Activated T-helper 1 cell treated with Interleukin-2 at 50 U/mL for 16 hours (primary cell): ENCODE measurements around the gene NFAM1.

Source experiments
- DNase-seq: peaks from one replicate; pipeline ENCODE4 v3.0.0-alpha.2; 2020; ENCODE audit warnings: low read depth

Gene NFAM1

GRCh38 chr22:42383287-42383686 lies 48.9 kb downstream of the NFAM1 start:
- no peak for DNase-seq

GRCh38 chr22:42380769-42381551 lies 51.2 kb downstream of the NFAM1 start:
- DNase-seq, result no peak

GRCh38 chr22:42379966-42380537 lies 52.2 kb downstream of the NFAM1 start:
- no peak for DNase-seq

- DNase-seq, result no peak
Measured at GRCh38 chr22:42376711-42377554, 55.3 kb downstream of the NFAM1 start.

- no peak for DNase-seq
Measured at GRCh38 chr22:42375982-42376381, 56.2 kb downstream of the NFAM1 start.

GRCh38 chr22:42372976-42373375 lies 59.2 kb downstream of the NFAM1 start:
- no peak for DNase-seq

- DNase-seq, result no peak
Measured at GRCh38 chr22:42371501-42371900, 60.7 kb downstream of the NFAM1 start.

GRCh38 chr22:42371099-42371498 lies 61.1 kb downstream of the NFAM1 start:
- no peak for DNase-seq

- DNase-seq, result peak; percentile 75
Measured at GRCh38 chr22:42369250-42370041, 62.8 kb downstream of the NFAM1 start.

- peak; percentile 10 for DNase-seq
Measured at GRCh38 chr22:42368379-42369249, 63.6 kb downstream of the NFAM1 start.

- no peak for DNase-seq
Measured at GRCh38 chr22:42367980-42368378, 64.2 kb downstream of the NFAM1 start.

GRCh38 chr22:42366806-42367581 lies 65.2 kb downstream of the NFAM1 start:
- DNase-seq, result no peak

GRCh38 chr22:42365942-42366695 lies 66.1 kb downstream of the NFAM1 start:
- DNase-seq, result no peak

GRCh38 chr22:42365111-42365865 lies 66.9 kb downstream of the NFAM1 start:
- no peak for DNase-seq

GRCh38 chr22:42364604-42365110 lies 67.5 kb downstream of the NFAM1 start:
- DNase-seq, result no peak

- DNase-seq, result no peak
Measured at GRCh38 chr22:42363892-42364291, 68.3 kb downstream of the NFAM1 start.

GRCh38 chr22:42361523-42361922 lies 70.7 kb downstream of the NFAM1 start:
- no peak for DNase-seq

GRCh38 chr22:42360348-42360747 lies 71.9 kb downstream of the NFAM1 start:
- DNase-seq, result no peak
